HepG2 (cell line): ENCODE measurements around the gene MYH7. TPM values are rescaled to one million over a fixed set of nuclear protein-coding genes. Genes with fewer than 3 reads are reported as not detected.
A peak's percentile ranks its signal among the peaks of the same experiment; 100 is the strongest.

ENCODE experiments used
- ATF2 ChIP-seq: sonication (generic); formaldehyde crosslinking; IDR thresholded peaks from 2 replicates; pipeline ENCODE4 v1.4.0; 2020; ENCODE audit warnings: missing genetic modification reagents
- ELF1 ChIP-seq: sonication (generic); formaldehyde crosslinking; IDR thresholded peaks from 2 replicates; pipeline ENCODE4 v1.4.0; 2020; ENCODE audit warnings: missing genetic modification reagents
- MLXIP ChIP-seq: sonication (generic); formaldehyde crosslinking; IDR thresholded peaks from 2 replicates; pipeline ENCODE4 v1.9.0; 2021; ENCODE audit warnings: missing genetic modification reagents, borderline replicate concordance
- NBN ChIP-seq: fragments of 450-650 bp; conservative IDR thresholded peaks from 2 replicates; pipeline ENCODE4 v1.6.1; 2017
- RARA ChIP-seq: IDR thresholded peaks from 2 replicates; pipeline ENCODE4 v1.6.1; 2016; ENCODE audit warnings: missing genetic modification reagents, missing compliant biosample characterization
- SP1 ChIP-seq, 2 experiments: fragments of 450-650 bp in 1 of 2; sonication (generic) in 1 of 2; formaldehyde crosslinking in 1 of 2; IDR thresholded peaks; 2 replicates each; pipeline versions ENCODE4 v1.4.0 to v1.6.1; 2016 to 2020; ENCODE audit warnings: missing genetic modification reagents in 1 of 2
- ZFP37 ChIP-seq: sonication (generic); formaldehyde crosslinking; IDR thresholded peaks from 2 replicates; pipeline ENCODE4 v1.4.0; 2020; ENCODE audit warnings: missing genetic modification reagents, borderline replicate concordance
- ZIK1 ChIP-seq: sonication (generic); formaldehyde crosslinking; IDR thresholded peaks from 2 replicates; pipeline ENCODE4 v1.5.0; 2020; ENCODE audit warnings: mild to moderate bottlenecking, low read depth, missing genetic modification reagents, borderline replicate concordance
- ZMYM2 ChIP-seq: sonication (generic); formaldehyde crosslinking; IDR thresholded peaks from 2 replicates; pipeline ENCODE4 v1.8.0; 2022; ENCODE audit warnings: mild to moderate bottlenecking, missing genetic modification reagents
- ZNF225 ChIP-seq: sonication (generic); formaldehyde crosslinking; IDR thresholded peaks from 2 replicates; pipeline ENCODE4 v1.4.0; 2020; ENCODE audit warnings: mild to moderate bottlenecking, missing genetic modification reagents
- ZNF232 ChIP-seq: sonication (generic); formaldehyde crosslinking; IDR thresholded peaks from 2 replicates; pipeline ENCODE4 v1.4.0; 2020; ENCODE audit warnings: missing genetic modification reagents, borderline replicate concordance
- ZNF335 ChIP-seq: sonication (generic); formaldehyde crosslinking; IDR thresholded peaks from 2 replicates; pipeline ENCODE4 v1.4.0; 2020; ENCODE audit warnings: missing genetic modification reagents
- ZNF441 ChIP-seq: sonication (generic); formaldehyde crosslinking; IDR thresholded peaks from 2 replicates; pipeline ENCODE4 v1.7.0; 2021; ENCODE audit warnings: missing genetic modification reagents, borderline replicate concordance
- ZNF552 ChIP-seq: sonication (generic); formaldehyde crosslinking; IDR thresholded peaks from 2 replicates; pipeline ENCODE4 v1.9.0; 2022; ENCODE audit warnings: missing genetic modification reagents, mild to moderate bottlenecking, borderline replicate concordance
- ZNF629 ChIP-seq: sonication (generic); formaldehyde crosslinking; conservative IDR thresholded peaks from 2 replicates; pipeline ENCODE4 v1.5.0; 2020; ENCODE audit warnings: missing genetic modification reagents
- ZNF770 ChIP-seq: sonication (generic); formaldehyde crosslinking; IDR thresholded peaks from 2 replicates; pipeline ENCODE4 v1.5.0; 2020; ENCODE audit warnings: mild to moderate bottlenecking, missing genetic modification reagents
- ZNF883 ChIP-seq: sonication (generic); formaldehyde crosslinking; IDR thresholded peaks from 2 replicates; pipeline ENCODE4 v1.5.1; 2020; ENCODE audit warnings: mild to moderate bottlenecking, missing genetic modification reagents; ENCODE audit errors: not compliant biosample characterization
- ZUFSP ChIP-seq: sonication (generic); formaldehyde crosslinking; IDR thresholded peaks from 2 replicates; pipeline ENCODE4 v1.9.0; 2021; ENCODE audit warnings: missing genetic modification reagents, mild to moderate bottlenecking, borderline replicate concordance
- polyA plus RNA-seq, 8 experiments: library from polyadenylated mRNA; depleted of rRNA in 3 of 8; stranded (reverse) in 7 of 8; unstranded in 1 of 8; fragments of >200 nt; fragmentation: Illumina TruSeq in 4 of 8; extraction: Trizol in 4 of 8; gene quantifications; 2 replicates each; pipeline versions ENCODE4 v1.2.1 to v1.2.3, GENCODE V29; 2011 to 2016; ENCODE audit warnings: low read depth in 4 of 8, missing spikeins in 1 of 8, mixed read lengths in 1 of 8; ENCODE audit not compliant: insufficient read depth in 1 of 8
- total RNA-seq, 5 experiments: library from RNA; depleted of rRNA; stranded (reverse); fragments of >200 nt; fragmentation: Illumina TruSeq; extraction: Trizol; gene quantifications; 2 replicates each; pipeline ENCODE4 v1.2.3, GENCODE V29; 2016; ENCODE audit warnings: low read depth in 1 of 5
- TF ChIP-seq, protein P1 (sequence below): sonication (generic); formaldehyde crosslinking; IDR thresholded peaks from 2 replicates; pipeline ENCODE4 v1.5.1; 2020; ENCODE audit warnings: mild to moderate bottlenecking, missing genetic modification reagents, borderline replicate concordance

The MYH7 gene
- total and polyA plus RNA-seq, 2 of the 13 experiments (the other 11 are each of a cell fraction or from before 2014, with no cell fraction given), result 0.04 TPM; not detected in 1

- TF ChIP-seq ZUFSP, result no peak
- TF ChIP-seq RARA, result no peak
- no peak for TF ChIP-seq ELF1 (CRISPR knock-in tag)
- TF ChIP-seq ZNF335 (CRISPR knock-in tag), result no peak
- TF ChIP-seq, protein P1, sequence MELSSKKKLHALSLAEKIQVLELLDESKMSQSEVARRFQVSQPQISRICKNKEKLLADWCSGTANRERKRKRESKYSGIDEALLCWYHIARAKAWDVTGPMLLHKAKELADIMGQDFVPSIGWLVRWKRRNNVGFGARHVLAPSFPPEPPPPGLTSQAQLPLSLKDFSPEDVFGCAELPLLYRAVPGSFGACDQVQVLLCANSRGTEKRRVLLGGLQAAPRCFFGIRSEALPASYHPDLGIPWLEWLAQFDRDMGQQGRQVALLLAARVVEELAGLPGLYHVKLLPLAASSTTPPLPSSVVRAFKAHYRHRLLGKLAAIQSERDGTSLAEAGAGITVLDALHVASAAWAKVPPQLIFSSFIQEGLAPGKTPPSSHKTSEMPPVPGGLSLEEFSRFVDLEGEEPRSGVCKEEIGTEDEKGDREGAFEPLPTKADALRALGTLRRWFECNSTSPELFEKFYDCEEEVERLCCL (CRISPR knock-in tag), result no peak
- TF ChIP-seq NBN, result no peak
- TF ChIP-seq ZNF441 (CRISPR knock-in tag), result 0 out of 2 replicates have a peak, but pooled peaks have one; percentile 31
- TF ChIP-seq ZIK1 (CRISPR knock-in tag), result 0 out of 2 replicates have a peak, but pooled peaks have one; percentile 60
- TF ChIP-seq ZNF232 (CRISPR knock-in tag), result no peak
- TF ChIP-seq ZNF883, result peak; percentile 51
- TF ChIP-seq ZNF770 (CRISPR knock-in tag), result no peak
- peak; percentile 58; the same call in 1 of the 2 replicates for TF ChIP-seq ZNF552 (CRISPR knock-in tag)
- TF ChIP-seq ZFP37 (CRISPR knock-in tag), result 0 out of 2 replicates have a peak, but pooled peaks have one; percentile 26
- TF ChIP-seq SP1 (IDR thresholded peaks at IDR 0.05), result no peak
- TF ChIP-seq SP1 (CRISPR knock-in tag; IDR thresholded peaks at IDR 0.05), result no peak; the same call in 1 of the 2 replicates
- TF ChIP-seq ZNF225 (CRISPR knock-in tag), result peak; percentile 85; the same call in 1 of the 2 replicates
- 0 out of 2 replicates have a peak, but pooled peaks have one; percentile 52 for TF ChIP-seq ZMYM2
- no peak for TF ChIP-seq ZNF629
- TF ChIP-seq MLXIP (CRISPR knock-in tag), result no peak
- peak; percentile 78 for TF ChIP-seq ATF2 (CRISPR knock-in tag)
Observed at GRCh38 chr14:23435543-23436326, at the start of gene MYH7 (continued).
